HG02884 (cell line): Measurements from ENCODE around the gene HPS1.

Experiments
- ATAC-seq: cut with Tn5 transposase; IDR thresholded peaks from one replicate; pipeline ENCODE4 v1.9.1; 2021; ENCODE audit warnings: mild to moderate bottlenecking, moderate library complexity; ENCODE audit not compliant: unreplicated experiment

The HPS1 gene

GRCh38 chr10:98370831-98371820 lies 75.6 kb downstream of the HPS1 start:
- no peak for ATAC-seq

DNA sequence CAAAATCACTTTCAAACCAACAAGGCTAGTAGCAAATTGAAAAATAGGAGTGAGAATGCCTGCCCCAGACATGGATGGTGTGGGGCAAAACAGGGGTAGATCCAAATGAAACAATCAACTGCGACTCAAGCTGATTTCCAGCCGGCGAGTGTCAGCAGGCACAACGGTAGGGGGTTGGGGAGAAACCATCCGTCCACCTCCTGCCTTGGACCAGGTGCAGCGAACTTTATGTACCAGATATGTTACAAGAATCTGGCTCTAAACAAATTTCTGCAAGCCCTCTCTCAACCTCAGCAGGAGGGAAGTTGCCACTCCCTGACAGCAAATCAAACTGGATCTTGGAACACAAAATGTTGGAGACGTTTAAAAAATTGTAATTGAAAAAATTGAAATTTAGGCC lies 76.9 kb downstream of the HPS1 start:
- no peak for ATAC-seq

- no peak for ATAC-seq
These were observed 78.1 kb downstream of the HPS1 start for GRCh38 chr10:98368644-98369043.

DNA sequence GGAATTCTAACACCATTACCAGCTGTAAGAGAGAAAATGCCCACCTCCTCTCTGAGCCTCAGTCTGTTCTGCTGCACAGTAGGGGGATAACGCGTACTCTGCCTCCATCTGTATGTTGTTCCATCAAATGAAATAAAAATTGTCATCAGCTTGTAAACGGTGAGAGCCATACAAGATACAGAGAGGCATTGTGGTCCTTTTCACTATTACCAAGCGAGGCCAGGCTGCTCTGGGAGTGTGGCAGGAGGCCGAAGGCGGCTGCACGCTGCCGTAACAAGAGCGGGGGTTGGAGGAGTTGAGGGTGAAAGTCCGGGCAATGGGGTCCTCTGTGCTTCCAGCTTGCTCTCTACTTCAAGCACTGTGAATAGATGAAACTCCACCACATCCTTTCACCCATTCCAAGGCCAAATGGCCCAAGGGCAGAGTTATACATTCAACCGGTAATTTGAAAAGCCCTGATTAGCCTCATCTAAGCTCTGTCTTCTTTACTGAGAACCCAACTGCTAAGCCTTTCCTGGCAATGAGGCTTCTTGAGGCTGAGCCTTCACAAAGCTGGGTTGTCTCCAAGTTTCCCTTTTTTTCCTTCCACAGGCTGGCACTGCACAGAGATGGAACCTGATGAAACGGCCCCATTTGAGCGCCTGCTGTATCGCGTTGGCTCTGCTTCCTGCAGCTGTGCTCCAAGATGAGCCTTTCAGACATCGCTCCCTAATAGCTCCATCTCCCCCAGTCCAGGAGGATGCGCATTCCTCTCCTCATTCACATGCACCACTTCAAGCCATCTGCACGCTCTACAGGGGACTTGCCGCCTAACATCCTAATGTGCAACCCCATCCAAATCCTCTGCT lies 78.9 kb downstream of the HPS1 start:
- no peak for ATAC-seq
